Activated CD4-positive, alpha-beta T cell treated with anti-CD3 and anti-CD28 coated beads, Interleukin-10, Interleukin-2, amounts not matched to agents 100 ng/mL and 50 ng/mL, durations not matched to agents 16 hours and 8 hours (primary cell): ENCODE results near the gene TAAR5.
A peak's percentile ranks its signal among the peaks of the same experiment; 100 is the strongest.
"Not testable (repeated sequence)": the region's sequence is repeated elsewhere in the genome, so short reads cannot be mapped to it uniquely, and the experiment has no call there.

Experiments
- DNase-seq: peaks from one replicate; pipeline ENCODE4 v3.0.0-alpha.2; 2020

Gene TAAR5

DNA sequence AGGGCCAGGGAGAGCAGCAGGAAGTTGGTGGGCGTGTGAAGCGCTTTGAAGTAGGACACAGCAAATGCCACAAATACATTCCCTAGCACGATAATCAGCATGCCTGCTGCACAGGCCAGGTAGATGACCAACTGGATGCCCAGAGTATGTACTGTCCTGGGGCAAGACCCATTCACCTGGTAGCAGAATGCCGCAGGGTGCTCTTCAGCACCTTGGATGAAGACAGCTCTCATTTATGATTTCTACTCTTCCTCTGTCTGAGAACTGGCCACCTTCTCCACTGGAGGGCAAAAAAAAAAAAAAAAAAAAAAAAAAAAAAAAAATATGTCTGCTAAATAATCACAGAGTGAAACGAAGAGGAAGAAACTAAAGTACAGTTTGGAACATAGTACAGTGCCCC, at the start of gene TAAR5:
Gene TAAR5 (minus strand): TSS at position 288 of the 400 bp plus-strand sequence. CDS start 55 bp downstream, at position 233.
- DNase-seq: no peak

- DNase-seq: not testable (repeated sequence)
These were observed 47.6 kb upstream of the TAAR5 start for GRCh38 chr6:132637135-132637534.

DNA sequence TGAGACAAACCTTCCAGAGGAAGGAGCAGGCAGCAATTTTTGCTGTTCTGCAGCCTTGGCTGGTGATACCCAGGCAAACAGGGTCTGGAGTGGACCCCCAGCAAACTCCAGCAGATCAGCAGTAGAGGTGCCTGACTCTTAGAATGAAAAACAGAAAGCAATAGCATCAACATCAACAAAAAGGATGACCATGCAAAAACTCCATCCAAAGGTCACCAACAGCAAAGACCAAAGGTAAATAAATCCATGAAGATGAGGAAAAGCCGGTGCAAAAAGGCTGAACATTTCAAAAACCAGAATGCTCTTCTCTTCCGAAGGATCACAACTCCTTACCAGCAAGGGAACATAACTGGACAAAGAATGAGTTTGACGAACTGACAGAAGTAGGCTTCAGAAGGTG, 46.4 kb upstream of the TAAR5 start:
- DNase-seq: not testable (repeated sequence)

GRCh38 chr6:132635288-132635687, 45.7 kb upstream of the TAAR5 start:
- DNase-seq: not testable (repeated sequence)

GRCh38 chr6:132634796-132635195, 45.3 kb upstream of the TAAR5 start:
- no peak for DNase-seq

DNA sequence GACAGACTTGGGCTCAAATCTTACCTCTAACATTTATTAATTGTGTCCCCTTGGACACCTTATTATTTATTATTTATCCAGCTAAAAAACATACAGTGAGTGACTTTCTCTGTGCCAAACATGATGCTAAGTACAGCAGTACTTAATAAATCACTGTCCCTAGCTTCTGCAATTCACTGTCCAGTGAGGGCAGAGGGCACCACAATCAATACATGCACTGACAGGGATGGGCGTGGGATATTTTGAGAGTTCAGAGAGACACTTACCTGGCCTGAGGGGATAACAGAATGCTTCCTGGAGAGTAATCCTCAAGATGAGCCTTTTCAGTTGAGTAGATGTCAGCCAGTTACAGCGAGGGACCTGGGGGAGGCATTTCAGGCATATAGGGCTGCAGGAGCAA, 43.8 kb upstream of the TAAR5 start:
- no peak for DNase-seq

DNA sequence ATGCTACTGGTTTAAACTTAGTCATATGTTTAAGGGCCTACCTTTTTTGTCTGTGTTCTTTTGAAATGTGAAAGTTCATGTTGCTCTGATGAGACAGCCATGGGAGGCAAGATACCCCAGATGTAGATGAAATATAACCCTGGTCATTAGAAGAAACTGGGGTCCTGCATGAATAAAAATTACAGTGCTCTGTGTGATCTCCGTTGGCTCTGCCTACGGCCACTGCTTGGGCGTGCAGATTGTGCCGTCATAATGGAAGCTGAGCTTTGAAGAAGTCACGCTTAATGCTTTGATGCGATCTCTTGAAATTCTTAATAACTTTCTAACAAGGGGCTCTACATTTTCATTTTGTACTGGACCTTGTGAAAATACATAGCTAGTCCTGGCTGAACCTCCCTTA, 34.6 kb upstream of the TAAR5 start, which contains the start of gene TAAR2:
Gene TAAR2 (minus strand): TSS at position 101 of the 400 bp plus-strand sequence. CDS start 0 bp downstream, at position 101.
- DNase-seq: no peak

- no peak for DNase-seq
These were observed 33.7 kb upstream of the TAAR5 start for GRCh38 chr6:132623106-132623845.

GRCh38 chr6:132616677-132617076, 27.1 kb upstream of the TAAR5 start:
- DNase-seq: no peak

GRCh38 chr6:132614554-132614953, 25.0 kb upstream of the TAAR5 start:
- peak; percentile 3 for DNase-seq

GRCh38 chr6:132612449-132613108, 23.0 kb upstream of the TAAR5 start:
- no peak for DNase-seq

DNA sequence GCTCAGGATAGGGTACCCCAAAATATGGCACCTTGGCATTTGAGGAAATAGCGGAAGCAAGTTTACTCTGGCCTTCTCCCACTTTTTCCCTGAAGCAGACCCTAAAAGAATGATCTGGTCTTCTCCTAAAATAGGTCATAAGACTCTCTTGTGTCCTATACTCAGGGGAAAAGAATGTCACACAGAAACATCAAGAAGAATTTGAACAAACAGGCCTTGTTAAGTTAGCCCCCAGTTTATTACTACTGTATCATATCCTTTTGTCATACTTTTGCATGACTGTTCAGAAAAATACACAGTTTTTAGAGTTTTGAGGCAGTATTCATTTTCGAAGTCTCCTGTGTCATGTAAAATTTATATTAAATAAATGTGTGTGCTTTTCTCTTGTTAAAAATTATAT, 22.1 kb upstream of the TAAR5 start:
- DNase-seq: no peak

- DNase-seq: no peak
These were observed 18.1 kb upstream of the TAAR5 start for GRCh38 chr6:132607544-132608233.

DNA sequence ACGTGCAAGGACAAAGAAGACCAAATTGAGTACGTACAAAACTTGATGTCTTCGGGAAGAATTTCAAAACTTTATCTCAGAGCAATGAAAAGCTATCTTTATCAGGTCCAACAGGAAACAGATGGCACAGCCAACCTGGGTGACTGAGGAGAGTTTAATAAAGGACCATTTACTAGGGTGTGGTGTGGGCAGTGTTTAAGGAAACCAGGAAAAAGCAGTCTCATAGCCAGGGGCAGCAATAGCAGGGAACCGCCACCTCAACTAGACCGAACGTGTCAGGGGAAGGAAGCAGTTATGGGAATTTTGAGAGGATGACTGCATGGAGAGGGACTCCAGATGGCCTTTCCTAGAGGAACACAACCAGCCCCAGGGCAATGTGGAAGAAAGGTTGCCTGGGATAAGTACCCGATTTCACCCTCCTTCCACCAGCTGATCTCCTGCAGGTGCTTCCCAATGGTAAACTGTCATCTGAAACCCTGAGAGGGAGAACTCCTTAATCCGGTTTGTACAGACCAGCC, 15.2 kb upstream of the TAAR5 start:
- DNase-seq: no peak

GRCh38 chr6:132600900-132601299, 11.4 kb upstream of the TAAR5 start:
- DNase-seq: not testable (repeated sequence)

GRCh38 chr6:132598473-132598872, 8.9 kb upstream of the TAAR5 start:
- no peak for DNase-seq

GRCh38 chr6:132596201-132596600, 6.7 kb upstream of the TAAR5 start:
- no peak for DNase-seq

DNA sequence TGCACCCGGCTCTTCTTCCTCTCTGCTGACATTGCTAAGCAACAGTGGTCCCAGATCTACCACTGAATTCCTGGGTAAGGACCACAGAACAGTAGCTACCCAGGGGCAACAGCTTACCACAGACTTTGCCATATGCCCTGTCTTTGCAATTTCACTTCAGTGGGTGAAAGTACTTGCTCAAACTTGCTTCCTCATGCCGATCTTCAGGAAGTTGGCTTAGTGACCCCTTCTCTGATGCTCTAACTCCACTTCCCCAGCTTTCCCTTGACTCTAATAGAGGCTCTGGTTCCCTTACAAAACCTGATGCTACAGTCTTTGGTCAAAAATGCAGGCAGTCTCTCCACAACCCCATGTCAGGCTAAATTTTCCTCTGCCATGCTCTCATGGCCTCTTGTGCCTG, 3.3 kb upstream of the TAAR5 start:
- no peak for DNase-seq

DNA sequence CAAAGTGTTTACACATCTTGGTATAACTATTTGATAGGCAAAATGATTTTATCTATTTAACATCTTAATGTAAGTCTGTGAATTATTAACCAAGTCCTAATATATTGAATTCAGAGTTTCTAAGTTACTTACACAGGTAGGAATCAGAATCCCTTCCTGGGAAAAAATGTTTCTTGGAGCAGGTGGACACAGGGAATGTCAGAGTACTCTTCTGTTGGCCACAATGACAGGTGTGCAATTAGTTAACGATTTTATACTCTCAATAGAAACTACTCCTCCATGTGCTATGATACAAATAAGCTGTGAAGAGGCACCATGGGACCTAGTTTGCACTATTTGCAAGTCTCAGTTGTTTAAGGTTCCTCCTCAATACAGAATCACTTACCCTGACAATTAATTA, 821 bp upstream of the TAAR5 start:
- no peak for DNase-seq

GRCh38 chr6:132587424-132587823, 2.1 kb downstream of the TAAR5 start:
- no peak for DNase-seq

DNA sequence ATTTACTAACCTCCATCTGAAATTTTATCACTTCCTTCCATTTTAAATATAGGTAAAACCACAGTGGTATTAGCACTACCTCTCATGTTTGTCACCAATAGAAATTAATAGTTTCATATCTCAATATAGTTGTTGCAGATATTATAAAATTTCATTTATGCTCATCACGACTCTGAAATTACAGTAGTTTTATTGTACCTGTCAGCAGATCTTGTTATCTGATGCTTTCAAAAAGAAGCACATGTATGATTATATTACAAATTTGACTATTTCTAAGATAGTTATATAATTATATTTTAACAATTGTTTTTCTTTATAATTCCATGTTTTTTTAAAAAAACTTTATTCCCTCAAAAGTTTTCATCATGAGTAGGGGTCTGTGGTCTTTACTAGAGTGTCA, 4.8 kb downstream of the TAAR5 start:
- no peak for DNase-seq

GRCh38 chr6:132571774-132572173, 17.8 kb downstream of the TAAR5 start:
- DNase-seq: no peak

- no peak for DNase-seq
These were observed 19.2 kb downstream of the TAAR5 start, which contains the start of gene TAAR6 for GRCh38 chr6:132570221-132570777. Gene TAAR6 (plus strand): TSS chr6:132570322. CDS start chr6:132570322, 0 bp downstream.
